H1 (cell line): ENCODE measurements around the gene RCAN2. TPM values are rescaled to one million over a fixed set of nuclear protein-coding genes. Genes with fewer than 3 reads are reported as not detected.

Experiments
- CTCF ChIA-PET: fragments of 300-600 bp; sonication (Branson Sonifier 250); formaldehyde crosslinking; loops from one replicate; lab custom pipeline; 2021; ENCODE audit not compliant: partially characterized antibody; lab: Charles Lee
- POLR2A ChIA-PET: fragments of 300-600 bp; sonication (Branson Sonifier 250); formaldehyde crosslinking; loops from one replicate; lab custom pipeline; 2021; ENCODE audit warnings: inconsistent platforms; ENCODE audit not compliant: partially characterized antibody; lab: Charles Lee
- DNase-seq, 2 experiments: peaks; one replicate each; pipeline versions ENCODE4 v3.0.0 to v3.0.0-alpha.2; 2010 to 2022; ENCODE audit warnings: low spot score in 2 of 2, low read depth in 1 of 2, mixed read lengths in 1 of 2
- FAIRE-seq: peaks from 2 replicates; lab custom pipeline; 2011; peaks lifted over from hg19 to GRCh38; lab: Jason Lieb, UNC
- H2AFZ ChIP-seq: 2 replicates; pipeline ENCODE4 v1.8.1; 2012; ENCODE audit warnings: low read length, inconsistent platforms
- H2AK5ac ChIP-seq: 2 replicates; pipeline ENCODE4 v1.6.1; 2013; ENCODE audit warnings: low read depth, low read length
- H2BK120ac ChIP-seq: replicated peaks from 2 replicates; pipeline ENCODE3; 2013; ENCODE audit warnings: low read depth, low read length, inconsistent platforms
- H2BK12ac ChIP-seq: 2 replicates; pipeline ENCODE4 v1.6.1; 2013; ENCODE audit warnings: low read depth, low read length
- H2BK15ac ChIP-seq: 2 replicates; pipeline ENCODE4 v1.6.1; 2013; ENCODE audit warnings: low read length
- H2BK20ac ChIP-seq: 2 replicates; pipeline ENCODE4 v1.6.1; 2013; ENCODE audit warnings: low read length
- H2BK5ac ChIP-seq: 2 replicates; pipeline ENCODE4 v1.6.1; 2013; ENCODE audit warnings: low read depth, low read length
- H3K14ac ChIP-seq: 2 replicates; pipeline ENCODE4 v1.6.1; 2013; ENCODE audit warnings: inconsistent platforms; ENCODE audit not compliant: insufficient read length
- H3K18ac ChIP-seq: 2 replicates; pipeline ENCODE4 v1.6.1; 2013; ENCODE audit warnings: low read length; ENCODE audit errors: extremely low read depth
- H3K23ac ChIP-seq: 2 replicates; pipeline ENCODE4 v1.6.1; 2013; ENCODE audit warnings: inconsistent platforms; ENCODE audit not compliant: insufficient read length
- H3K23me2 ChIP-seq: 2 replicates; pipeline ENCODE4 v1.6.1; 2013; ENCODE audit warnings: low read depth, low read length
- H3K27ac ChIP-seq: 2 replicates; pipeline ENCODE4 v1.6.1; 2011; ENCODE audit warnings: low read depth, low read length, inconsistent platforms
- H3K27me3 ChIP-seq, 4 experiments: replicated peaks in 1 of 4; 1 replicate in 1 of 4; 2 replicates in 3 of 4; pipeline versions ENCODE4 v1.6.1 to v1.8.1; 2011 to 2013; ENCODE audit warnings: low read length in 3 of 4, mild to moderate bottlenecking in 3 of 4, inconsistent platforms in 2 of 4, mixed read lengths in 2 of 4, moderate library complexity in 1 of 4; ENCODE audit not compliant: control insufficient read depth in 3 of 4, insufficient read depth in 3 of 4; ENCODE audit errors: extremely low read depth in 1 of 4
- H3K36me3 ChIP-seq, 4 experiments: 2 replicates each; pipeline versions ENCODE4 v1.6.1 to v1.8.1; 2011 to 2013; ENCODE audit warnings: mild to moderate bottlenecking in 4 of 4, low read length in 3 of 4, moderate library complexity in 2 of 4, control low read depth in 1 of 4, inconsistent platforms in 1 of 4; ENCODE audit not compliant: insufficient read depth in 4 of 4, control insufficient read depth in 2 of 4
- H3K4ac ChIP-seq: replicated peaks from 2 replicates; pipeline ENCODE3; 2013; ENCODE audit warnings: low read length, low read depth, mixed read lengths, inconsistent platforms; ENCODE audit not compliant: insufficient read length
- H3K4me1 ChIP-seq, 4 experiments: replicated peaks in 1 of 4; 1 replicate in 1 of 4; 2 replicates in 3 of 4; pipeline versions ENCODE4 v1.6.1 to v1.8.1; 2011 to 2013; ENCODE audit warnings: low read length in 3 of 4, inconsistent platforms in 2 of 4, mixed read lengths in 1 of 4; ENCODE audit not compliant: insufficient read depth in 4 of 4, control insufficient read depth in 3 of 4
- H3K4me2 ChIP-seq, 2 experiments: 2 replicates each; pipeline versions ENCODE4 v1.6.1 to v1.8.1; 2011 to 2013; ENCODE audit warnings: low read depth in 2 of 2, low read length in 2 of 2, control low read depth in 1 of 2, inconsistent platforms in 1 of 2, mild to moderate bottlenecking in 1 of 2; ENCODE audit not compliant: insufficient read depth in 1 of 2
- H3K4me3 ChIP-seq, 4 experiments: fragments of 200-600, 300-600 bp in 1 of 4; sonication (generic), shearing (Covaris generic), sonication (Bioruptor Twin) in 1 of 4; 2 replicates each; pipeline versions ENCODE4 v1.5.1 to v1.8.1; 2011 to 2016; ENCODE audit warnings: low read length in 4 of 4, low read depth in 3 of 4, control low read depth in 2 of 4, inconsistent platforms in 2 of 4, mild to moderate bottlenecking in 2 of 4, mixed read lengths in 1 of 4, moderate library complexity in 1 of 4; ENCODE audit not compliant: insufficient read depth in 2 of 4; ENCODE audit errors: extremely low read depth in 1 of 4
- H3K56ac ChIP-seq: replicated peaks from 2 replicates; pipeline ENCODE3; 2013; ENCODE audit warnings: low read depth, mild to moderate bottlenecking, mixed read lengths, low read length, inconsistent platforms; ENCODE audit not compliant: insufficient read length
- H3K79me1 ChIP-seq: 2 replicates; pipeline ENCODE4 v1.6.1; 2013; ENCODE audit warnings: low read depth, low read length, control low read depth
- H3K79me2 ChIP-seq, 2 experiments: 2 replicates each; pipeline versions ENCODE4 v1.6.1 to v1.8.1; 2012 to 2013; ENCODE audit warnings: low read length in 2 of 2, mild to moderate bottlenecking in 2 of 2, inconsistent platforms in 1 of 2; ENCODE audit not compliant: insufficient read depth in 2 of 2, control insufficient read depth in 1 of 2
- H3K9ac ChIP-seq, 4 experiments: replicated peaks in 1 of 4; 1 replicate in 1 of 4; 2 replicates in 3 of 4; pipeline versions ENCODE4 v1.6.1 to v1.8.1; 2011 to 2013; ENCODE audit warnings: low read depth in 3 of 4, low read length in 3 of 4, control low read depth in 2 of 4, mild to moderate bottlenecking in 2 of 4, moderate library complexity in 2 of 4, inconsistent platforms in 1 of 4; ENCODE audit errors: extremely low read depth in 1 of 4
- H3K9me3 ChIP-seq, 2 experiments: 2 replicates each; pipeline versions ENCODE4 v1.6.1 to v1.8.1; 2012 to 2013; ENCODE audit warnings: mild to moderate bottlenecking in 2 of 2, moderate library complexity in 2 of 2, control low read depth in 1 of 2, inconsistent platforms in 1 of 2, low read depth in 1 of 2, low read length in 1 of 2, mixed read lengths in 1 of 2; ENCODE audit not compliant: insufficient read depth in 2 of 2
- H4K20me1 ChIP-seq, 2 experiments: replicated peaks in 1 of 2; 2 replicates each; pipeline versions ENCODE3 to v1.8.1; 2011 to 2013; ENCODE audit warnings: inconsistent platforms in 2 of 2, low read length in 2 of 2, mild to moderate bottlenecking in 1 of 2; ENCODE audit not compliant: insufficient read depth in 2 of 2, control insufficient read depth in 1 of 2
- H4K5ac ChIP-seq: 2 replicates; pipeline ENCODE4 v1.6.1; 2013; ENCODE audit warnings: low read length, low read depth, mixed read lengths, inconsistent platforms; ENCODE audit not compliant: insufficient read length
- H4K8ac ChIP-seq: 2 replicates; pipeline ENCODE4 v1.8.0; 2013; ENCODE audit warnings: mild to moderate bottlenecking, moderate library complexity, low read length, inconsistent platforms; ENCODE audit not compliant: insufficient read depth; ENCODE audit errors: extremely low read depth
- H4K91ac ChIP-seq: replicated peaks from 2 replicates; pipeline ENCODE3; 2013; ENCODE audit warnings: low read length, mixed read lengths, inconsistent platforms; ENCODE audit not compliant: insufficient read length
- ASH2L ChIP-seq: fragments of 200-600, 300-600 bp; sonication (generic); IDR thresholded peaks from one replicate; pipeline ENCODE4 v1.7.1; 2017; ENCODE audit warnings: low read length
- BACH1 ChIP-seq: IDR thresholded peaks from 2 replicates; pipeline ENCODE4 v1.6.1; 2012; ENCODE audit warnings: low read length, improper control_type of control experiment
- CREB1 ChIP-seq: IDR thresholded peaks from 2 replicates; pipeline ENCODE4 v1.6.1; 2012; ENCODE audit warnings: inconsistent platforms
- MAFK ChIP-seq: IDR thresholded peaks from 2 replicates; pipeline ENCODE4 v1.6.1; 2012; ENCODE audit warnings: low read depth, mild to moderate bottlenecking, improper control_type of control experiment, low read length
- POLR2A ChIP-seq, 2 experiments: IDR thresholded peaks; 1 replicate in 1 of 2; 2 replicates in 1 of 2; pipeline ENCODE4 v1.6.1; 2011; ENCODE audit warnings: low read depth in 2 of 2, low read length in 2 of 2, mild to moderate bottlenecking in 2 of 2; ENCODE audit errors: control extremely low read depth in 1 of 2
- POLR2AphosphoS5 ChIP-seq: IDR thresholded peaks from 2 replicates; pipeline ENCODE4 v1.6.1; 2011; ENCODE audit warnings: low read depth, low read length
- POU5F1 ChIP-seq: IDR thresholded peaks from 2 replicates; pipeline ENCODE4 v1.6.1; 2011; ENCODE audit warnings: low read depth, mild to moderate bottlenecking, low read length, moderate library complexity
- RAD21 ChIP-seq, 2 experiments: IDR thresholded peaks in 1 of 2; conservative IDR thresholded peaks in 1 of 2; 2 replicates each; pipeline ENCODE4 v1.6.1; 2011; ENCODE audit warnings: low read depth in 2 of 2, low read length in 2 of 2, improper control_type of control experiment in 1 of 2, inconsistent platforms in 1 of 2, mild to moderate bottlenecking in 1 of 2, moderate library complexity in 1 of 2
- SUZ12 ChIP-seq: fragments of 200-600 bp; sonication (generic); IDR thresholded peaks from 2 replicates; pipeline ENCODE4 v1.6.1; 2012; ENCODE audit warnings: mild to moderate bottlenecking, inconsistent platforms, low read length, moderate library complexity, mixed read lengths
- ZNF274 ChIP-seq: IDR thresholded peaks from 2 replicates; pipeline ENCODE4 v1.7.0; 2012; ENCODE audit warnings: low read length, borderline replicate concordance; ENCODE audit errors: extremely low read depth
- WGBS, 2 experiments: shearing (Covaris generic) in 1 of 2; methylation state at CpG; one replicate each; pipeline versions ENCODE4 v1.1.6 to v1.1.7; 2013 to 2015; ENCODE audit warnings: low lambda C conversion rate in 2 of 2, mixed read lengths in 2 of 2, inconsistent platforms in 1 of 2, low coverage in 1 of 2, missing lambda C conversion rate in 1 of 2; ENCODE audit not compliant: insufficient replicate concordance in 2 of 2, insufficient coverage in 1 of 2, insufficient read length in 1 of 2; ENCODE audit errors: extremely low coverage in 1 of 2, missing lambda C conversion rate in 1 of 2; 5-methylcytosine and 5-hydroxymethylcytosine counted together
- polyA plus RNA-seq, 7 experiments: library from polyadenylated mRNA; depleted of rRNA in 3 of 7; stranded (reverse) in 5 of 7; unstranded in 2 of 7; fragments of >200 nt in 5 of 7; fragments of 200-250 nt in 2 of 7; gene quantifications; 1 replicate in 5 of 7; 2 replicates in 1 of 7; 4 replicates in 1 of 7; pipeline versions ENCODE4 v1.2.1 to v1.2.3, GENCODE V29; 2011 to 2013; ENCODE audit warnings: missing spikeins in 2 of 7, mixed read lengths in 2 of 7
- total RNA-seq: library from RNA; stranded (reverse); fragmentation: NEBNext Ultra II Directional; extraction: Animal tissue kit (Norgen Biotek cat#: 25700); gene quantifications from 2 replicates; pipeline ENCODE4 v1.2.1, GENCODE V29; 2021
- TF ChIP-seq, protein P1 (sequence below): IDR thresholded peaks from 2 replicates; pipeline ENCODE4 v1.6.1; 2012; ENCODE audit warnings: inconsistent platforms

The RCAN2 gene
- total and polyA plus RNA-seq, 2 of the 8 experiments (the other 6 are each of a cell fraction or from before 2014, with no cell fraction given): 5.0 to 8.5 TPM

GRCh38 chr6:46302176-46302575 is 189.1 kb downstream of the RCAN2 start:
- Histone ChIP-seq H4K5ac (no peak overlapping the region), H2BK20ac (no peak overlapping the region), H3K36me3 (no peaks in the 10 kb centered on the region; a peak in 1 of 8 replicates), H2AK5ac (no peak overlapping the region), H3K4me1 (no peaks in the 10 kb centered on the region), H3K23ac (no peak overlapping the region), H4K8ac (no peak overlapping the region), H3K9me3 (no peaks in the 10 kb centered on the region), H3K14ac (no peak overlapping the region), H3K9ac (no peak overlapping the region), H3K4me3 (no peak overlapping the region)
- FAIRE-seq: no peak
- CTCF ChIA-PET: interaction anchor here (1.4 kb wide), 1 partner anchor 81 kb away, joined by 5 read pairs; no protein-coding TSS in a partner anchor
- TF ChIP-seq, protein P1, sequence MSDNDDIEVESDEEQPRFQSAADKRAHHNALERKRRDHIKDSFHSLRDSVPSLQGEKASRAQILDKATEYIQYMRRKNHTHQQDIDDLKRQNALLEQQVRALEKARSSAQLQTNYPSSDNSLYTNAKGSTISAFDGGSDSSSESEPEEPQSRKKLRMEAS: no peak
- TF ChIP-seq CREB1 (no peak), POLR2A (IDR thresholded peaks at IDR 0.05; ENCODE audit: control extremely low read depth in 1 of 2, low read depth in 2 of 2, low read length in 2 of 2) (no peak), ZNF274 (no peak), POU5F1 (no peak), POLR2AphosphoS5 (no peak), BACH1 (no peak), MAFK (no peak), RAD21 (IDR thresholded peaks at IDR 0.05 in 1 of 2, conservative IDR thresholded peaks at IDR 0.05 in 1 of 2; ENCODE audit: low read depth in 2 of 2, low read length in 2 of 2) (no peak), ASH2L (no peak), SUZ12 (no peak)
- TF ChIP-seq, all 59 proteins: peak for 0
- Histone ChIP-seq H3K27ac (no peak overlapping the region), H3K18ac (no peak overlapping the region), H3K4ac (no peak overlapping the region), H2BK12ac (no peak overlapping the region), H4K91ac (no peak overlapping the region), H2AFZ (no peak overlapping the region), H2BK120ac (no peak overlapping the region), H3K4me2 (no peak overlapping the region), H3K23me2 (no peaks in the 10 kb centered on the region), H4K20me1 (no peaks in the 10 kb centered on the region), H2BK5ac (no peak overlapping the region), H2BK15ac (no peak overlapping the region), H3K79me2 (no peaks in the 10 kb centered on the region), H3K56ac (no peak overlapping the region), H3K27me3 (no peaks in the 10 kb centered on the region), H3K79me1 (no peaks in the 10 kb centered on the region)
- 83% methylated on average over 3 of the region's 3 CpGs; no CpG with 5 or more reads in 1 of the 2 experiments for WGBS, 2 experiments
- no peak for DNase-seq
- POLR2A ChIA-PET: no interaction called here
